GM12878 (cell line): ENCODE measurements around the gene MRPS25. TPM values are rescaled to one million over a fixed set of nuclear protein-coding genes. Genes with fewer than 3 reads are reported as not detected.

Experiments used
- ATAC-seq: fragments of 200-7000 bp; cut with Tn5 transposase; 3 replicates; pipeline ENCODE4 v1.9.1; 2020; ENCODE audit warnings: mild to moderate bottlenecking, moderate library complexity
- BruUV-seq: library from RNA; stranded (reverse); fragments of 400-500 nt; replicated peaks from 2 replicates; lab custom pipeline; 2021; lab: Mats Ljungman, UMichigan
- CTCF ChIA-PET: fragments of 300-600 bp; sonication (Branson Sonifier 250); formaldehyde crosslinking; extraction: SDS; loops from one replicate; lab custom pipeline; 2021; ENCODE audit warnings: inconsistent platforms; lab: Yijun Ruan, JAX
- POLR2A ChIA-PET: fragments of 350-600 bp; formaldehyde crosslinking; extraction: SDS; loops from one replicate; lab custom pipeline; 2021; ENCODE audit warnings: inconsistent platforms; lab: Charles Lee
- RAD21 ChIA-PET: fragments of 300-600 bp; sonication (Branson Sonifier 250); formaldehyde crosslinking; loops from one replicate; lab custom pipeline; 2023; ENCODE audit warnings: antibody characterized with exemption; ENCODE audit not compliant: unreplicated experiment; lab: Charles Lee
- SMC1A ChIA-PET: fragments of 300-600 bp; sonication (Branson Sonifier 250); formaldehyde crosslinking; loops from one replicate; lab custom pipeline; 2023; ENCODE audit not compliant: unreplicated experiment, uncharacterized antibody; lab: Charles Lee
- DNase-seq: peaks from one replicate; pipeline ENCODE4 v3.0.0-alpha.2; 2011; ENCODE audit warnings: low read depth, low spot score
- FAIRE-seq: peaks from 3 replicates; lab custom pipeline; 2011; peaks lifted over from hg19 to GRCh38; lab: Jason Lieb, UNC
- H2AFZ ChIP-seq: 2 replicates; pipeline ENCODE4 v1.6.0; 2011; ENCODE audit warnings: low read depth, low read length, control low read depth; ENCODE audit not compliant: control insufficient read depth
- H3K27ac ChIP-seq: 2 replicates; pipeline ENCODE4 v1.5.1; 2011; ENCODE audit warnings: control low read depth; ENCODE audit not compliant: control insufficient read depth, insufficient read depth
- H3K27me3 ChIP-seq, 2 experiments: replicated peaks in 1 of 2; 2 replicates each; pipeline versions ENCODE4 v1.6.0 to v1.6.1; 2011; ENCODE audit warnings: low read length in 1 of 2; ENCODE audit not compliant: control insufficient read depth in 2 of 2, insufficient read depth in 2 of 2
- H3K36me3 ChIP-seq, 2 experiments: 2 replicates each; pipeline ENCODE4 v1.5.1; 2011; ENCODE audit warnings: low read length in 1 of 2; ENCODE audit not compliant: control insufficient read depth in 2 of 2, insufficient read depth in 2 of 2
- H3K4me1 ChIP-seq: 2 replicates; pipeline ENCODE4 v1.6.1; 2011; ENCODE audit warnings: mild to moderate bottlenecking, low read length, moderate library complexity, mixed read lengths; ENCODE audit not compliant: control insufficient read depth, insufficient read depth
- H3K4me2 ChIP-seq: 2 replicates; pipeline ENCODE4 v1.6.0; 2011; ENCODE audit warnings: control low read depth; ENCODE audit not compliant: control insufficient read depth, insufficient read depth
- H3K4me3 ChIP-seq: fragments of 200-600 bp; sonication (generic); 2 replicates; pipeline ENCODE4 v1.5.1; 2016
- H3K79me2 ChIP-seq: 2 replicates; pipeline ENCODE4 v1.6.0; 2011; ENCODE audit warnings: low read length; ENCODE audit not compliant: control insufficient read depth, insufficient read depth
- H3K9ac ChIP-seq: 2 replicates; pipeline ENCODE4 v1.8.0; 2011; ENCODE audit warnings: low read length, control low read depth, mixed read lengths; ENCODE audit not compliant: control insufficient read depth, insufficient read depth
- H3K9me3 ChIP-seq: replicated peaks from 3 replicates; pipeline ENCODE4 v1.5.1; 2011; ENCODE audit warnings: mild to moderate bottlenecking, low read length; ENCODE audit not compliant: control insufficient read depth, insufficient read depth
- H4K20me1 ChIP-seq: 2 replicates; pipeline ENCODE4 v1.6.0; 2011; ENCODE audit not compliant: control insufficient read depth, insufficient read depth
- ASH2L ChIP-seq: fragments of 300-600, 200-600 bp; sonication (generic); IDR thresholded peaks from 2 replicates; pipeline ENCODE4 v1.6.1; 2017; ENCODE audit warnings: low read depth, mild to moderate bottlenecking, borderline replicate concordance
- PAX8 ChIP-seq: fragments of 450-650 bp; IDR thresholded peaks from 2 replicates; pipeline ENCODE4 v1.6.1; 2017; ENCODE audit warnings: mild to moderate bottlenecking, moderate library complexity
- RFX5 ChIP-seq: IDR thresholded peaks from 2 replicates; pipeline ENCODE4 v1.6.1; 2011; ENCODE audit warnings: low read depth, low read length, improper control_type of control experiment
- ZNF24 ChIP-seq: fragments of 450-650 bp; IDR thresholded peaks from 2 replicates; pipeline ENCODE4 v1.6.1; 2017; ENCODE audit warnings: antibody characterized with exemption, mild to moderate bottlenecking
- ZNF622 ChIP-seq: fragments of 450-650 bp; IDR thresholded peaks from 2 replicates; pipeline ENCODE4 v1.6.1; 2017; ENCODE audit warnings: mild to moderate bottlenecking, inconsistent platforms
- WGBS: methylation state at CpG from one replicate; pipeline ENCODE4 v1.1.6; 2016; ENCODE audit warnings: low lambda C conversion rate; ENCODE audit not compliant: insufficient replicate concordance, insufficient coverage; ENCODE audit errors: missing lambda C conversion rate; 5-methylcytosine and 5-hydroxymethylcytosine counted together
- in situ Hi-C: fragments of 300-500 bp; cut with MboI; formaldehyde crosslinking; loops from 9 replicates; pipeline ENCODE4 v1.14.3; 2018; ENCODE audit warnings: mixed read lengths
- intact Hi-C: fragments of 100-400 bp; cut with micrococcal nuclease; formaldehyde crosslinking; loops from one replicate; pipeline ENCODE4 v1.14.2; 2022; ENCODE audit not compliant: unreplicated experiment
- polyA plus RNA-seq, 11 experiments: library from polyadenylated mRNA; depleted of rRNA in 4 of 11; unstranded in 6 of 11; stranded (reverse) in 5 of 11; fragments of >200 nt; fragmentation: Nextera tagmentation in 4 of 11; fragmentation: Illumina TruSeq in 1 of 11; extraction: Ambion mirVana in 4 of 11; extraction: Trizol in 1 of 11; gene quantifications; 1 replicate in 1 of 11; 2 replicates in 10 of 11; pipeline versions ENCODE4 v1.2.1 to v1.2.3, GENCODE V29; 2011 to 2016; ENCODE audit warnings: inconsistent platforms in 2 of 11, missing spikeins in 2 of 11, low read depth in 1 of 11
- total RNA-seq, 4 experiments: library from RNA; depleted of rRNA in 3 of 4; stranded (reverse); fragments of >200 nt in 3 of 4; fragmentation: Illumina TruSeq in 1 of 4; extraction: Trizol in 1 of 4; gene quantifications; 2 replicates each; pipeline versions ENCODE4 v1.2.1 to v1.2.3, GENCODE V29; 2013 to 2021
- TF ChIP-seq, protein P1 (sequence below): fragments of 450-650 bp; IDR thresholded peaks from 2 replicates; pipeline ENCODE4 v1.6.1; 2018; ENCODE audit warnings: mild to moderate bottlenecking, low read depth, moderate library complexity; ENCODE audit not compliant: partially characterized antibody
- TF ChIP-seq, protein P2 (sequence below): IDR thresholded peaks from 2 replicates; pipeline ENCODE4 v1.6.1; 2011; ENCODE audit warnings: low read depth, low read length, improper control_type of control experiment, borderline replicate concordance

The MRPS25 gene
- total and polyA plus RNA-seq, 10 of the 15 experiments (the other 5 are each of a cell fraction or from before 2014, with no cell fraction given), result 17.0 to 114 (median 62.2) TPM

DNA sequence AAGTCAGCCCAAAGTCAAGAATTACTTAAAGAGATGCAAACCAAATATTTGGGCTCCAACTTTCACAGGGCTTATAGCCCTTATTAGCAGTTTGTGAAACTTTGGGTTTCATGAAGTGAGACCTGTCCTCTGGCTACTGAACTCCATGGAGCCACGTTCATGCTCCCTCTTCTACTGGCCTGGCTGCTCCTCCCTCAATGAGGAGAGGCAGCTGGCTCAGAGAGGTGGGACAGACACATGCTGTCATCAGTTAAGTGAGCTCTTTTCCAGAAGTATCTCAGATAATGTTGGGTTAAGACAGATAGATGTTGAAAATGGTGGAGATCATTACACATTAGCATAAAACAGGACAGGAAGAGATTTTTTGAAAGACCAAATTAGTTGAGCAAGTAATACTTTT lies 19.4 kb downstream of the MRPS25 start:
- DNase-seq (no peak), ATAC-seq (no peak), FAIRE-seq (peak; percentile 68)
- WGBS, result 95% methylated on average over 1 of the region's 1 CpG
- Histone ChIP-seq H3K27me3 (no peaks in the 10 kb centered on the region), H3K9me3 (no peaks in the 10 kb centered on the region), H3K79me2 (peaks cover 3% of the 10 kb centered on the region), H3K4me3 (no peak overlapping the region), H3K4me2 (no peak overlapping the region), H3K27ac (no peak overlapping the region), H3K36me3 (peaks cover 31 to 71% of the 10 kb centered on the region in 2 experiments), H2AFZ (no peak overlapping the region), H3K9ac (no peak overlapping the region), H4K20me1 (no peaks in the 10 kb centered on the region), H3K4me1 (peaks cover 22% of the 10 kb centered on the region)
- TF ChIP-seq, protein P1, sequence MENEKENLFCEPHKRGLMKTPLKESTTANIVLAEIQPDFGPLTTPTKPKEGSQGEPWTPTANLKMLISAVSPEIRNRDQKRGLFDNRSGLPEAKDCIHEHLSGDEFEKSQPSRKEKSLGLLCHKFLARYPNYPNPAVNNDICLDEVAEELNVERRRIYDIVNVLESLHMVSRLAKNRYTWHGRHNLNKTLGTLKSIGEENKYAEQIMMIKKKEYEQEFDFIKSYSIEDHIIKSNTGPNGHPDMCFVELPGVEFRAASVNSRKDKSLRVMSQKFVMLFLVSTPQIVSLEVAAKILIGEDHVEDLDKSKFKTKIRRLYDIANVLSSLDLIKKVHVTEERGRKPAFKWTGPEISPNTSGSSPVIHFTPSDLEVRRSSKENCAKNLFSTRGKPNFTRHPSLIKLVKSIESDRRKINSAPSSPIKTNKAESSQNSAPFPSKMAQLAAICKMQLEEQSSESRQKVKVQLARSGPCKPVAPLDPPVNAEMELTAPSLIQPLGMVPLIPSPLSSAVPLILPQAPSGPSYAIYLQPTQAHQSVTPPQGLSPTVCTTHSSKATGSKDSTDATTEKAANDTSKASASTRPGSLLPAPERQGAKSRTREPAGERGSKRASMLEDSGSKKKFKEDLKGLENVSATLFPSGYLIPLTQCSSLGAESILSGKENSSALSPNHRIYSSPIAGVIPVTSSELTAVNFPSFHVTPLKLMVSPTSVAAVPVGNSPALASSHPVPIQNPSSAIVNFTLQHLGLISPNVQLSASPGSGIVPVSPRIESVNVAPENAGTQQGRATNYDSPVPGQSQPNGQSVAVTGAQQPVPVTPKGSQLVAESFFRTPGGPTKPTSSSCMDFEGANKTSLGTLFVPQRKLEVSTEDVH, result no peak
- TF ChIP-seq ZNF622, result no peak
- TF ChIP-seq ZNF24, result no peak
- no peak for TF ChIP-seq ASH2L
- TF ChIP-seq, protein P2, sequence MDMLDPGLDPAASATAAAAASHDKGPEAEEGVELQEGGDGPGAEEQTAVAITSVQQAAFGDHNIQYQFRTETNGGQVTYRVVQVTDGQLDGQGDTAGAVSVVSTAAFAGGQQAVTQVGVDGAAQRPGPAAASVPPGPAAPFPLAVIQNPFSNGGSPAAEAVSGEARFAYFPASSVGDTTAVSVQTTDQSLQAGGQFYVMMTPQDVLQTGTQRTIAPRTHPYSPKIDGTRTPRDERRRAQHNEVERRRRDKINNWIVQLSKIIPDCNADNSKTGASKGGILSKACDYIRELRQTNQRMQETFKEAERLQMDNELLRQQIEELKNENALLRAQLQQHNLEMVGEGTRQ, result no peak
- no peak for TF ChIP-seq RFX5
- TF ChIP-seq PAX8, result no peak
- ChIA-PET POLR2A (no interaction called here), CTCF (no interaction called here), RAD21 (no interaction called here), SMC1A (no interaction called here)
- no TSS peak for BruUV-seq
- intact Hi-C loops, result no loop called here
- in situ Hi-C loops, result no loop called here
